ENCODE results near the gene PGGHG.

Gene PGGHG

DNA sequence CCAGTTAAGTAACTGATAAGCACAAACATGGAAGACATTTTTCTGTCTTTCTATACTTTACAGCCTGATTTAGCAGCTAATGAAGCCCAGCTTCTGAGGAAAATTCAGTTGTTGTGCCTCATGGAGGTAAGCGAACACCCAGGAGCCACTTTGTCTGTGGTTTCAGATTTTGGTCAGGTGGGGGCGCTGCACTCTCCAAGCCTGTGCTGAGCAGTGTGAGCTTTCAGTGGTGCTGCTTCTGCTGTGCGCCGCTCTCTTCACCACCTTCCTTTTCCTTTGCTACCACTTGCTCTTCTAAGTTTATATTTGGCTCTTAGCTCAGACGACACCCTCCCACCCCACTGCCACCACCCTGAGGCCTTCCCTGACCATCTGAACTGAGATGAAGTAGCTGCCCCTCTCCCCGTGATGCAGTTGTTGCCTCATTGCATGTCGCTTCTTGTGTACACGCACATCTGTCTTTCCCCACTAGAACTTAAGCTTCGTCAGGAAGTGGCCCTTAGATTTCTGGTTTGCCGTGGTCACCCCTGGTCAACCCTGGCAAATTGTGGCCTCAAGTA lies 38.1 kb upstream of the PGGHG start:
- POLR2A ChIA-PET, result interaction anchor here (0.7 kb wide), 1 partner anchor 44 kb away, joined by 4 read pairs; the partner anchor contains the start of genes BET1L and RIC8A
- peak overlapping the region in 1 of 2 experiments; percentile 27 for H3K27ac ChIP-seq (ENCODE audit: insufficient read depth in 1 of 2, low read depth in 1 of 2, low read length in 2 of 2, poor library complexity in 1 of 2, severe bottlenecking in 2 of 2)
- peaks cover 15 to 80% (median 62%) of the 10 kb centered on the region in 4 experiments for H3K36me3 ChIP-seq (ENCODE audit: control insufficient read depth in 4 of 4, insufficient read depth in 4 of 4, low read length in 3 of 4)
- 81% methylated on average over 10 of the region's 10 CpGs for WGBS (ENCODE audit: insufficient coverage)
- CTCF ChIA-PET, result interaction anchor here (0.8 to 5.1 kb wide), 31 partner anchors 10 to 214 kb away, joined by 3 to 61 read pairs (median 5); partner anchors contain the start of genes NLRP6 and PSMD13
- H3K4me1 ChIP-seq (ENCODE audit: control extremely low read depth in 1 of 4, control insufficient read depth in 4 of 4, insufficient read depth in 4 of 4, low read length in 3 of 4), result no peaks in the 10 kb centered on the region
- DNase-seq, result peak; percentile 52 to 78 (median 69)
- no peaks in the 10 kb centered on the region for H3K27me3 ChIP-seq (replicated peaks in 2 of 5; ENCODE audit: control insufficient read depth in 4 of 5, insufficient read depth in 5 of 5, low read length in 4 of 5)
- no peak overlapping the region for H3K4me3 ChIP-seq (ENCODE audit: control insufficient read depth in 1 of 7, extremely low read depth in 1 of 7, insufficient read depth in 4 of 7, low read depth in 2 of 7, low read length in 6 of 7)
- no peaks in the 10 kb centered on the region for H3K9me3 ChIP-seq (ENCODE audit: control extremely low read depth in 1 of 5, control insufficient read depth in 4 of 5, insufficient read depth in 2 of 5, low read depth in 1 of 5, low read length in 4 of 5)

DNA sequence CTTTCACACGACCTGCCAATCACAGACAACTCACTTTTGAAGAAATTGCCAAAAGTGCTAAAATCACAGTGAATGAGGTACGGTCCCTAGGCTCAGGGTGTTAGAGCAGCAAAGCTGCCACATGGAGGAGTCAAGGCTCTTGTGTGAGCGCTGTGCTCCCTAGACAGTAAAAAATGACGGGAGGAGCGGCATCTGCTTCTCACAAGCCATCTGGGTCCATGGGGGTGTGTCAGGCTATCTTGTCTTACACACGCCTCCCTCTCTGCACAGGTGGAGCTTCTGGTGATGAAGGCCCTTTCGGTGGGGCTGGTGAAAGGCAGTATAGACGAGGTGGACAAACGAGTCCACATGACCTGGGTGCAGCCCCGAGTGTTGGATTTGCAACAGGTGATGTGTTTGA lies 37.4 kb upstream of the PGGHG start:
- H3K27ac ChIP-seq (ENCODE audit: insufficient read depth in 1 of 2, low read depth in 1 of 2, low read length in 2 of 2, poor library complexity in 1 of 2, severe bottlenecking in 2 of 2), result no peak overlapping the region
- H3K36me3 ChIP-seq (ENCODE audit: control insufficient read depth in 4 of 4, insufficient read depth in 4 of 4, low read length in 3 of 4), result peaks cover 15 to 73% (median 56%) of the 10 kb centered on the region in 4 experiments
- no peak overlapping the region for H3K4me3 ChIP-seq (ENCODE audit: control insufficient read depth in 1 of 7, extremely low read depth in 1 of 7, insufficient read depth in 4 of 7, low read depth in 2 of 7, low read length in 6 of 7)
- H3K9me3 ChIP-seq (ENCODE audit: control extremely low read depth in 1 of 5, control insufficient read depth in 4 of 5, insufficient read depth in 2 of 5, low read depth in 1 of 5, low read length in 4 of 5), result no peaks in the 10 kb centered on the region
- POLR2A ChIA-PET, result interaction anchor here (0.6 kb wide), 1 partner anchor 9 kb away, joined by 4 read pairs; no protein-coding TSS in a partner anchor
- DNase-seq, result peak in 2 of 3 donors; percentile 11 to 36
- peaks cover 0 to 2% (median 0%) of the 10 kb centered on the region in 4 experiments for H3K4me1 ChIP-seq (ENCODE audit: control extremely low read depth in 1 of 4, control insufficient read depth in 4 of 4, insufficient read depth in 4 of 4, low read length in 3 of 4)
- 95% methylated on average over 9 of the region's 10 CpGs for WGBS (ENCODE audit: insufficient coverage)
- CTCF ChIA-PET, result interaction anchor here (0.8 to 5.1 kb wide), 25 partner anchors 9 to 200 kb away, joined by 3 to 61 read pairs (median 5); partner anchors contain the start of genes NLRP6 and PSMD13
- no peaks in the 10 kb centered on the region for H3K27me3 ChIP-seq (replicated peaks in 2 of 5; ENCODE audit: control insufficient read depth in 4 of 5, insufficient read depth in 5 of 5, low read length in 4 of 5)

DNA sequence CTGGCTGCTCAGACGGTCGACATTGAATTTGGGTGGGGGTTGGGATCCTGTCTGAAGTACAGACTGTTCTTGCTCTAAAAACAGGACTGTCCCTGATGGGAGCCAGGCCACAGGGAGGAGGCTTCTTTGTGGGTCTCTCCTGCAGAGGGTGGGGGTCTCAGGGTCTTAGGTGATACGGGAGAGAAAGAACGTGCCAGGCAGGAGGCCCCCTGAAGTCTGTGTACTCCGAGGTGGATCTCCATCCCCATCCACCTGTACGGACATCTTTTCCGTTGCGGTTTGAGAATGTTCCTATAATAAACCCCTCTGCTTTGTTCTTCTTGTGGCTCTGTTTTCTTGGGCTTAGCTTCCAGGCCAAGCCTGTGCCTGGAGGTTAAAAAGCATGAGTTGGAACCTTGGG lies 36.3 kb upstream of the PGGHG start:
- Histone ChIP-seq H3K4me1 (ENCODE audit: control extremely low read depth in 1 of 4, control insufficient read depth in 4 of 4, insufficient read depth in 4 of 4, low read length in 3 of 4) (peaks cover 0 to 13% (median 5%) of the 10 kb centered on the region in 4 experiments), H3K4me3 (ENCODE audit: control insufficient read depth in 1 of 7, extremely low read depth in 1 of 7, insufficient read depth in 4 of 7, low read depth in 2 of 7, low read length in 6 of 7) (no peak overlapping the region), H3K36me3 (ENCODE audit: control insufficient read depth in 4 of 4, insufficient read depth in 4 of 4, low read length in 3 of 4) (peaks cover 15 to 62% (median 47%) of the 10 kb centered on the region in 4 experiments), H3K27ac (ENCODE audit: insufficient read depth in 1 of 2, low read depth in 1 of 2, low read length in 2 of 2, poor library complexity in 1 of 2, severe bottlenecking in 2 of 2) (no peak overlapping the region), H3K9me3 (ENCODE audit: control extremely low read depth in 1 of 5, control insufficient read depth in 4 of 5, insufficient read depth in 2 of 5, low read depth in 1 of 5, low read length in 4 of 5) (no peaks in the 10 kb centered on the region), H3K27me3 (replicated peaks in 2 of 5; ENCODE audit: control insufficient read depth in 4 of 5, insufficient read depth in 5 of 5, low read length in 4 of 5) (no peaks in the 10 kb centered on the region)
- WGBS (ENCODE audit: insufficient coverage), result 100% methylated on average over 6 of the region's 8 CpGs
- POLR2A ChIA-PET, result interaction anchor here (0.6 kb wide), 1 partner anchor 111 kb away, joined by 3 read pairs; no protein-coding TSS in a partner anchor
- CTCF ChIA-PET, result interaction anchor here (0.8 to 5.1 kb wide), 6 partner anchors 8 to 144 kb away, joined by 3 to 61 read pairs (median 8); partner anchors contain the start of genes NLRP6 and PSMD13
- no peak for DNase-seq

DNA sequence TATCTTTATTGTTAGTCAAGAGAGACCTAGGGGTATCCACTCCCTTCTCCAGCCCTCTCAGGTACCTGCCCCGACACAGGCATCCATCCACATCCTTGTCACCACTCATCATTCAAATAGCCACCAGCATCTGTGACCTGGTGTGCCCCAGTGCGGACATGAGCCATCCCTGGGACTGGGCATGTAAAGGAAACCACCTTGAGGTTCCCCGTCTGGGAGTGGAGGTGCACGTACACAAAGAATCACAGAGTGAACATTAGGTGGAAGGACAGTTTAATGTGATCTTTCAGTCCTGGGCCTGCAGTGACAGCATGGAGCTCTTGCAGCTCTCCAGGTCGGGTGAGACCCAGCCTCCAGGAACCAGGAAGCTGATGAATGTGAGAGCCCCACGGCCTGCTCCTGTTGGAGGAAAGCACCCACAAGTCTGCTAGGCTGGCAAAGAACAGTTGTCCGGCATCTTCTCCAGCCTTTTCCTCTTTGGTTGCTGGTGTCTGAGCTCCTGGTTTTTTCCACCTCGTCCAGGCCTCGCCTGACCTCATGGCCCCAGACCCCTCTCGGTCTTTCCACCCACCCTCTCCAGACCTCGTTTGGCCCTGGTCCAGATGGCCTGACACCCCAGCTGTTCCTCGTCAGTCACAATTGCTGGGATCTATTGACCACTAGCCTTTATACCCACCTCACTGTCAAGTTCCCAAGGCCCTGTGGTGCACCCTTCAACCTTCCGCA lies 35.6 kb upstream of the PGGHG start:
- 96% methylated on average over 13 of the region's 13 CpGs for WGBS (ENCODE audit: insufficient coverage)
- CTCF ChIA-PET, result interaction anchor here (0.8 to 3.8 kb wide), 6 partner anchors 9 to 144 kb away, joined by 3 to 24 read pairs (median 4); partner anchors contain the start of gene BET1L

DNA sequence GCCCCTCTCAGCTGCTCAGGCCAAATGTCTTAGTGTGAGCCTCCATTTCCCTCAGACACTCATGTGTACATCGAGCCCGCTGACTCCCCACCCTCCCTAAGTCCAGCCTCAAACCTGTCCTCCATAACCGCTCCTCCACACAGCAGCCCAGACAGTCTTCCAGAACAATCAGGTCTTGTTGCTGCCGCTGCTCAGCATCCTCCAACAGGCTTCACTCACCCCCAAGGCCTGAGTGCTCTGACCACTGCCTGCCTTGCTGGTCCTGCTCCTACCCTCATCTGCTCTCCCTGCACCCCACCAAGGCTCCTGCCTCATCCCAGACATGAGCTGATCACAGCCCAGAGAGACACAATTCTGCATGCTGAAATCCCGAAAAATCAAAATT lies 35.0 kb upstream of the PGGHG start:
- Histone ChIP-seq H3K36me3 (ENCODE audit: control insufficient read depth in 4 of 4, insufficient read depth in 4 of 4, low read length in 3 of 4) (peaks cover 11 to 50% (median 38%) of the 10 kb centered on the region in 4 experiments), H3K27ac (ENCODE audit: insufficient read depth in 1 of 2, low read depth in 1 of 2, low read length in 2 of 2, poor library complexity in 1 of 2, severe bottlenecking in 2 of 2) (no peak overlapping the region), H3K4me1 (ENCODE audit: control extremely low read depth in 1 of 4, control insufficient read depth in 4 of 4, insufficient read depth in 4 of 4, low read length in 3 of 4) (peaks cover 0 to 20% (median 5%) of the 10 kb centered on the region in 4 experiments), H3K4me3 (ENCODE audit: control insufficient read depth in 1 of 7, extremely low read depth in 1 of 7, insufficient read depth in 4 of 7, low read depth in 2 of 7, low read length in 6 of 7) (no peak overlapping the region), H3K27me3 (replicated peaks in 2 of 5; ENCODE audit: control insufficient read depth in 4 of 5, insufficient read depth in 5 of 5, low read length in 4 of 5) (no peaks in the 10 kb centered on the region), H3K9me3 (ENCODE audit: control extremely low read depth in 1 of 5, control insufficient read depth in 4 of 5, insufficient read depth in 2 of 5, low read depth in 1 of 5, low read length in 4 of 5) (no peaks in the 10 kb centered on the region)
- ChIA-PET CTCF (interaction anchor here (0.9 to 3.8 kb wide), 4 partner anchors 11 to 47 kb away, joined by 3 to 24 read pairs (median 5); partner anchors contain the start of gene BET1L), POLR2A (no interaction called here)
- DNase-seq, result no peak
- 87% methylated on average over 3 of the region's 5 CpGs for WGBS (ENCODE audit: insufficient coverage)

More for the DNA sequence above, 35.6 kb upstream of the PGGHG start:
- Histone ChIP-seq H3K27ac (ENCODE audit: insufficient read depth in 1 of 2, low read depth in 1 of 2, low read length in 2 of 2, poor library complexity in 1 of 2, severe bottlenecking in 2 of 2) (no peak overlapping the region), H3K27me3 (replicated peaks in 2 of 5; ENCODE audit: control insufficient read depth in 4 of 5, insufficient read depth in 5 of 5, low read length in 4 of 5) (no peaks in the 10 kb centered on the region), H3K4me1 (ENCODE audit: control extremely low read depth in 1 of 4, control insufficient read depth in 4 of 4, insufficient read depth in 4 of 4, low read length in 3 of 4) (peaks cover 0 to 19% (median 5%) of the 10 kb centered on the region in 4 experiments), H3K9me3 (ENCODE audit: control extremely low read depth in 1 of 5, control insufficient read depth in 4 of 5, insufficient read depth in 2 of 5, low read depth in 1 of 5, low read length in 4 of 5) (no peaks in the 10 kb centered on the region), H3K36me3 (ENCODE audit: control insufficient read depth in 4 of 4, insufficient read depth in 4 of 4, low read length in 3 of 4) (peaks cover 14 to 56% (median 43%) of the 10 kb centered on the region in 4 experiments), H3K4me3 (ENCODE audit: control insufficient read depth in 1 of 7, extremely low read depth in 1 of 7, insufficient read depth in 4 of 7, low read depth in 2 of 7, low read length in 6 of 7) (no peak overlapping the region)
- POLR2A ChIA-PET, result no interaction called here
- no peak for DNase-seq

DNA sequence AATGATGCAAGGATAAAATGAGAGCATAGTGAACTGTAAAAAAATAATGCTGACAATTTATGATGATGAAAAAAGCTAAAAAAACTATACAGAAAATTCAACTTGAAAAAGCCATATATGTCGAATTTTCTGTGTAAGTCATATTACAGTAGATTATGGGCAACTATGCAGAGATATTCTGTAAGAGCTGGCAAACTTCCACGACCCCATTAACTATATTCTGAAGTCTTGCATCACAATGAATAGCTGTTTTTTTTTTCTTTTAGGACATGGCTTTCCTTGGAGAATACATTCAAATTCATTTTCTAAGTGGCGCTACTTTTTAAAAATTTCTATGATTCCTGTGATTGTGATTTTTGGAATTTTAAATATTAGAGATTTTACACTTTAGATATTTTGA lies 33.8 kb upstream of the PGGHG start:
- no peak for DNase-seq
- Histone ChIP-seq H3K36me3 (ENCODE audit: control insufficient read depth in 4 of 4, insufficient read depth in 4 of 4, low read length in 3 of 4) (peaks cover 6 to 38% (median 28%) of the 10 kb centered on the region in 4 experiments), H3K9me3 (ENCODE audit: control extremely low read depth in 1 of 5, control insufficient read depth in 4 of 5, insufficient read depth in 2 of 5, low read depth in 1 of 5, low read length in 4 of 5) (no peaks in the 10 kb centered on the region), H3K4me3 (ENCODE audit: control insufficient read depth in 1 of 7, extremely low read depth in 1 of 7, insufficient read depth in 4 of 7, low read depth in 2 of 7, low read length in 6 of 7) (no peak overlapping the region), H3K4me1 (ENCODE audit: control extremely low read depth in 1 of 4, control insufficient read depth in 4 of 4, insufficient read depth in 4 of 4, low read length in 3 of 4) (peaks cover 0 to 20% (median 5%) of the 10 kb centered on the region in 4 experiments), H3K27ac (ENCODE audit: insufficient read depth in 1 of 2, low read depth in 1 of 2, low read length in 2 of 2, poor library complexity in 1 of 2, severe bottlenecking in 2 of 2) (no peak overlapping the region), H3K27me3 (replicated peaks in 2 of 5; ENCODE audit: control insufficient read depth in 4 of 5, insufficient read depth in 5 of 5, low read length in 4 of 5) (no peaks in the 10 kb centered on the region)
- POLR2A ChIA-PET, result interaction anchor here (0.6 kb wide), 1 partner anchor 202 kb away, joined by 3 read pairs; no protein-coding TSS in a partner anchor
- WGBS (ENCODE audit: insufficient coverage), result 83% methylated on average over 1 of the region's 3 CpGs
- CTCF ChIA-PET, result interaction anchor here (0.7 to 1.2 kb wide), 2 partner anchors 14 to 21 kb away, joined by 3 to 4 read pairs; no protein-coding TSS in a partner anchor
